HepG2 (cell line): Measurements from ENCODE around the gene ARL8A. TPM values are rescaled to one million over a fixed set of nuclear protein-coding genes. Genes with fewer than 3 reads are reported as not detected.
A peak's percentile ranks its signal among the peaks of the same experiment; 100 is the strongest.

ENCODE experiments used
- ATF1 ChIP-seq: IDR thresholded peaks from 2 replicates; pipeline ENCODE4 v1.6.1; 2016; ENCODE audit warnings: mild to moderate bottlenecking, control low read depth
- HNF1A ChIP-seq, 2 experiments: sonication (generic) in 1 of 2; formaldehyde crosslinking in 1 of 2; IDR thresholded peaks; 2 replicates each; pipeline versions ENCODE4 v1.4.0 to v1.6.1; 2016 to 2020; ENCODE audit warnings: borderline replicate concordance in 1 of 2, low read depth in 1 of 2, mild to moderate bottlenecking in 1 of 2, missing genetic modification reagents in 1 of 2
- KIAA2018 ChIP-seq: sonication (generic); formaldehyde crosslinking; IDR thresholded peaks from 2 replicates; pipeline ENCODE4 v1.5.0; 2020; ENCODE audit warnings: mild to moderate bottlenecking, missing genetic modification reagents, borderline replicate concordance
- NR2F6 ChIP-seq, 2 experiments: IDR thresholded peaks; 2 replicates each; pipeline ENCODE4 v1.6.1; 2016; ENCODE audit warnings: antibody characterized with exemption in 1 of 2, mild to moderate bottlenecking in 1 of 2
- SOX5 ChIP-seq: IDR thresholded peaks from 2 replicates; pipeline ENCODE4 v1.6.1; 2016; ENCODE audit warnings: borderline replicate concordance
- THAP9 ChIP-seq: sonication (generic); formaldehyde crosslinking; IDR thresholded peaks from 2 replicates; pipeline ENCODE4; 2020; ENCODE audit warnings: missing genetic modification reagents, mild to moderate bottlenecking, borderline replicate concordance
- polyA plus RNA-seq, 8 experiments: library from polyadenylated mRNA; depleted of rRNA in 3 of 8; stranded (reverse) in 7 of 8; unstranded in 1 of 8; fragments of >200 nt; fragmentation: Illumina TruSeq in 4 of 8; extraction: Trizol in 4 of 8; gene quantifications; 2 replicates each; pipeline versions ENCODE4 v1.2.1 to v1.2.3, GENCODE V29; 2011 to 2016; ENCODE audit warnings: low read depth in 4 of 8, missing spikeins in 1 of 8, mixed read lengths in 1 of 8; ENCODE audit not compliant: insufficient read depth in 1 of 8
- total RNA-seq, 5 experiments: library from RNA; depleted of rRNA; stranded (reverse); fragments of >200 nt; fragmentation: Illumina TruSeq; extraction: Trizol; gene quantifications; 2 replicates each; pipeline ENCODE4 v1.2.3, GENCODE V29; 2016; ENCODE audit warnings: low read depth in 1 of 5
- TF ChIP-seq, protein P1 (sequence below): sonication (generic); formaldehyde crosslinking; conservative IDR thresholded peaks from 2 replicates; pipeline ENCODE4 v1.4.0; 2020; ENCODE audit warnings: missing genetic modification reagents
- TF ChIP-seq, protein P2 (sequence below): sonication (generic); IDR thresholded peaks from 2 replicates; pipeline ENCODE4 v1.6.1; 2016; ENCODE audit warnings: low read depth, borderline replicate concordance

ARL8A gene
- total and polyA plus RNA-seq, 2 of the 13 experiments (the other 11 are each of a cell fraction or from before 2014, with no cell fraction given) = 2.7 to 23.4 TPM

DNA sequence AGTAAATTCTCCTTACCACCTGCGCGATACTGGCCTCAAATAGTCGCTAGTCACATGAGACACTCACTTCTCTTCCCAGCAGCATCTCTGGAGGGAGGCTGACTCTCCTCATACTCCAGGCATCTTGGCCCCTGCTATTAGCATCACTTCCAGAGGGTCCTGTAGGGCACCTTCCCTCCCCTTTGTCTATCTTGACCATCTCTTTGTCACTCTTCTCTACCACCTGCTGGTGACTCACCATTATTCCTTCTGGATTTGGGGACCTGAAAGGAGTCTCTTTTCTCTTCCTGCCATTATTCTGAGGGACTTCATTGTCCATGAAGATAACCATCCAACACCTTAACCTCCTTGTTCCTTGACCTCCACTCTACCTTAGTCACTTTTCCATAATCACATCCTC, 53.5 kb downstream of the ARL8A start (continued):
- TF ChIP-seq KIAA2018 (CRISPR knock-in tag) (no peak), THAP9 (no peak), SOX5 (CRISPR knock-in tag) (peak; percentile 36; the same call in 1 of the 2 replicates), NR2F6 (IDR thresholded peaks at IDR 0.05) (no peak), NR2F6 (CRISPR knock-in tag; IDR thresholded peaks at IDR 0.05) (0 out of 2 replicates have a peak, but pooled peaks have one; percentile 10), HNF1A (IDR thresholded peaks at IDR 0.05; ENCODE audit: low read depth) (no peak), HNF1A (CRISPR knock-in tag; IDR thresholded peaks at IDR 0.05; ENCODE audit: borderline replicate concordance) (no peak), ATF1 (CRISPR knock-in tag) (no peak)
- TF ChIP-seq, protein P1, sequence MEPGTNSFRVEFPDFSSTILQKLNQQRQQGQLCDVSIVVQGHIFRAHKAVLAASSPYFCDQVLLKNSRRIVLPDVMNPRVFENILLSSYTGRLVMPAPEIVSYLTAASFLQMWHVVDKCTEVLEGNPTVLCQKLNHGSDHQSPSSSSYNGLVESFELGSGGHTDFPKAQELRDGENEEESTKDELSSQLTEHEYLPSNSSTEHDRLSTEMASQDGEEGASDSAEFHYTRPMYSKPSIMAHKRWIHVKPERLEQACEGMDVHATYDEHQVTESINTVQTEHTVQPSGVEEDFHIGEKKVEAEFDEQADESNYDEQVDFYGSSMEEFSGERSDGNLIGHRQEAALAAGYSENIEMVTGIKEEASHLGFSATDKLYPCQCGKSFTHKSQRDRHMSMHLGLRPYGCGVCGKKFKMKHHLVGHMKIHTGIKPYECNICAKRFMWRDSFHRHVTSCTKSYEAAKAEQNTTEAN (CRISPR knock-in tag) = no peak
- TF ChIP-seq, protein P2, sequence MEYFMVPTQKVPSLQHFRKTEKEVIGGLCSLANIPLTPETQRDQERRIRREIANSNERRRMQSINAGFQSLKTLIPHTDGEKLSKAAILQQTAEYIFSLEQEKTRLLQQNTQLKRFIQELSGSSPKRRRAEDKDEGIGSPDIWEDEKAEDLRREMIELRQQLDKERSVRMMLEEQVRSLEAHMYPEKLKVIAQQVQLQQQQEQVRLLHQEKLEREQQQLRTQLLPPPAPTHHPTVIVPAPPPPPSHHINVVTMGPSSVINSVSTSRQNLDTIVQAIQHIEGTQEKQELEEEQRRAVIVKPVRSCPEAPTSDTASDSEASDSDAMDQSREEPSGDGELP = no peak
